Left cardiac atrium (tissue), 4 donors: ENCODE measurements around the gene ST13. TPM values are rescaled to one million over a fixed set of nuclear protein-coding genes. Genes with fewer than 3 reads are reported as not detected.
A peak's percentile ranks its signal among the peaks of the same experiment; 100 is the strongest.
"Not testable (repeated sequence)": the region's sequence is repeated elsewhere in the genome, so short reads cannot be mapped to it uniquely, and the experiment has no call there.

ENCODE experiments used
- ATAC-seq, 2 donors: fragments of 200-7000 bp; cut with Tn5 transposase; one replicate each; pipeline ENCODE4 v1.9.1; 2020; ENCODE audit warnings: mild to moderate bottlenecking in 2 of 2, moderate library complexity in 2 of 2
- DNase-seq: peaks from one replicate; pipeline ENCODE4 v3.0.0-alpha.2; 2020
- intact Hi-C, 2 donors: fragments of 100-400 bp; cut with DNase I; formaldehyde crosslinking; loops; one replicate each; pipeline versions ENCODE4 v1.14.1 to v1.15.1; 2022 to 2023
- long read RNA-seq: library from polyadenylated mRNA; unstranded; transcript quantifications from one replicate; pipeline ENCODE4 v2.0.0, GENCODE V29; 2021
- total RNA-seq, 2 donors: library from RNA; stranded (reverse); fragmentation: NEBNext Ultra II Directional; extraction: Animal tissue kit (Norgen Biotek cat#: 25700); gene quantifications; one replicate each; pipeline ENCODE4 v1.2.1, GENCODE V29; 2021
- donor health status: DM: no; HTN: yes; CAD: no.
- donor health status: DM: no; HTN: yes; CAD: no; lungs with severe emphysema.
- donor health status: DM: yes; HTN: yes; CAD: no.
- donor health status: Dilated cardiomyopathy.

ST13 gene
- 100 to 1,000 TPM; 168 to 171 TPM for total RNA-seq
- long read RNA-seq, transcript ST13-201 (12 exons, 3,595 nt): major isoform, 260 of 281 reads
- long read RNA-seq, partial matches to known transcripts: 11 of 281 reads
- long read RNA-seq, other reads (novel, unspliced or antisense): 10 of 281 reads

GRCh38 chr22:40856513-40857308, at the start of gene ST13, which contains the start of gene XPNPEP3:
TSS of gene ST13 (minus strand) at chr22:40856639. CDS start at chr22:40856540, 99 bp downstream.
TSS of gene XPNPEP3 (plus strand) at chr22:40857148. CDS start at chr22:40857182, 34 bp downstream.
- intact Hi-C loops: no loop called here
- peak; percentile 99 for ATAC-seq
- peak; percentile 98 for DNase-seq

- ATAC-seq (no peak), DNase-seq (no peak)
- intact Hi-C loops: no loop called here
These were observed 47.7 kb upstream of the ST13 start for GRCh38 chr22:40904101-40904500.

- DNase-seq (no peak), ATAC-seq (peak; percentile 53)
- intact Hi-C loops: no loop called here
These were observed 42.5 kb upstream of the ST13 start for GRCh38 chr22:40898850-40899357.

- ATAC-seq (peak; percentile 41 to 59), DNase-seq (no peak)
- intact Hi-C loops: no loop called here
These were observed 38.0 kb upstream of the ST13 start for GRCh38 chr22:40894417-40894816.

GRCh38 chr22:40890881-40891280, 34.4 kb upstream of the ST13 start:
- DNase-seq (no peak), ATAC-seq (no peak)
- intact Hi-C loops: no loop called here

GRCh38 chr22:40889116-40889515, 32.7 kb upstream of the ST13 start:
- ATAC-seq (no peak), DNase-seq (no peak)
- intact Hi-C loops: no loop called here

- intact Hi-C loops: no loop called here
- no peak for DNase-seq
- ATAC-seq: no peak
These were observed 22.5 kb upstream of the ST13 start for GRCh38 chr22:40878922-40879321.

- no peak for ATAC-seq
- intact Hi-C loops: no loop called here
- no peak for DNase-seq
These were observed 21.0 kb upstream of the ST13 start for GRCh38 chr22:40877488-40877887.

- intact Hi-C loops: no loop called here
- no peak for ATAC-seq
- DNase-seq: no peak
These were observed 20.5 kb upstream of the ST13 start for GRCh38 chr22:40876907-40877306.

GRCh38 chr22:40875111-40875510, 18.7 kb upstream of the ST13 start:
- intact Hi-C loops: no loop called here

GRCh38 chr22:40874016-40874415, 17.6 kb upstream of the ST13 start:
- intact Hi-C loops: no loop called here
- no peak for ATAC-seq
- no peak for DNase-seq

More at GRCh38 chr22:40875111-40875510, 18.7 kb upstream of the ST13 start:
- ATAC-seq (no peak), DNase-seq (no peak)

- ATAC-seq, DNase-seq, intact Hi-C loops: not testable (repeated sequence)
These were observed 11.9 kb upstream of the ST13 start for GRCh38 chr22:40868379-40868778.

GRCh38 chr22:40867109-40867508, 10.7 kb upstream of the ST13 start:
- intact Hi-C loops: no loop called here
- ATAC-seq (no peak), DNase-seq (no peak)

- intact Hi-C loops: no loop called here
These were observed 6.1 kb upstream of the ST13 start for GRCh38 chr22:40862537-40862936.

GRCh38 chr22:40862013-40862412, 5.6 kb upstream of the ST13 start, which contains the start of gene DNAJB7:
TSS of gene DNAJB7 (minus strand) at chr22:40862113. CDS start at chr22:40861994, 119 bp downstream.
- no peak for DNase-seq
- no peak for ATAC-seq
- intact Hi-C loops: no loop called here

More at GRCh38 chr22:40862537-40862936, 6.1 kb upstream of the ST13 start:
- ATAC-seq (no peak), DNase-seq (no peak)

- intact Hi-C loops: no loop called here
These were observed 943 bp upstream of the ST13 start for GRCh38 chr22:40857309-40857855.

GRCh38 chr22:40855979-40856512, 393 bp downstream of the ST13 start:
- intact Hi-C loops: no loop called here
- ATAC-seq: peak; percentile 28 to 50
- peak; percentile 47 for DNase-seq

More at GRCh38 chr22:40857309-40857855, 943 bp upstream of the ST13 start:
- no peak for ATAC-seq
- no peak for DNase-seq

GRCh38 chr22:40855071-40855978, 1.1 kb downstream of the ST13 start:
- DNase-seq (peak; percentile 22), ATAC-seq (no peak)
- intact Hi-C loops: no loop called here

- DNase-seq: no peak
- intact Hi-C loops: no loop called here
- ATAC-seq: no peak
These were observed 2.5 kb downstream of the ST13 start for GRCh38 chr22:40853961-40854360.
